GM21423 (cell line): ENCODE measurements around the gene EXOSC5.
A peak's percentile ranks its signal among the peaks of the same experiment; 100 is the strongest.
"Not testable (repeated sequence)": the region's sequence is repeated elsewhere in the genome, so short reads cannot be mapped to it uniquely, and the experiment has no call there.

Source experiments
- ATAC-seq: cut with Tn5 transposase; IDR thresholded peaks from one replicate; pipeline ENCODE4 v1.9.1; 2021; ENCODE audit warnings: mild to moderate bottlenecking, moderate library complexity; ENCODE audit not compliant: unreplicated experiment

The EXOSC5 gene

DNA sequence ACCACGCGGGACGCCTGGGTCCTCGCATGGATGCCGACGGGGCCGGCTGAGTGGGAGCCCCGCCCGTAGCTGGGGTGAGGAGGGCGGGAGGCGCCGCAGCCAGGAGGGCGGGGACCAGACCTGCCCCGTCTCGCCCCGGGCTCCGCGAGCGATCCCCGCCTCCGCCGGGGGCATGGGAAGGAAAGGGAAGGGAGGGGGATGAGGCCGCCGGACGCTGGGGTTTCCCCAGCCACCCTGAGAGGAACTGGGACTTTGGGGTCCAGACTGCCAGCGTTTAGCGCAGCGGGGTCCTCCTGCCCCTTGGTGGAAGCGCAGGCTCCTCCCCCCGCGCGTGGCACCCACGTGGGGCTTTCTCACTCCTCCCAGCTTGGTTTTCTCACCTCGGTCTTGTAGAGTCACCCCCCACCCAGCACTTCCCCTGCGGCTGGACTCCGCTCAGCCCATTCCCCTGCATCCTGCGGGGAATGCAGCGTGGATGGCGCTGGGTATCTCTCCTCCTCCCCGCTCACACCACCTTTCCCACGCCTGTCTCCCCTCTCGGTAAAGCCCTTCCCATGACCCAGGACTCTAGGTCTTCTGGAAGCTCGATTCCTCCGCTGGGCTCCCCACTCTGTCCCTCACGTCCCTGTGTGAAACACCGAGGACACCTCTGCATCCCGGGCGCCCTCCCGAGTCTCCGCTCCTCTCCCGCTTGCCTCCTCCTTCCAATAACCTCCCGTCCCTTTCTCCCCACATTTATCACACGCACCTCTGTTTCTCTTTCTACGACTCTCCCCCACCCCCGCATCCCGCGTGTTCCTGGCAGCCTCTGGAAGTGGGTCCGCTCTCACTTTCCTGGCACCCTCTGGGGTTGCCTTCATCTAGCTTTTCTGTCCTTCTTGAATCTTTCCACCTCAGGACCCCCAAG is 45.6 kb downstream of the EXOSC5 start:
- ATAC-seq = peak; percentile 37

DNA sequence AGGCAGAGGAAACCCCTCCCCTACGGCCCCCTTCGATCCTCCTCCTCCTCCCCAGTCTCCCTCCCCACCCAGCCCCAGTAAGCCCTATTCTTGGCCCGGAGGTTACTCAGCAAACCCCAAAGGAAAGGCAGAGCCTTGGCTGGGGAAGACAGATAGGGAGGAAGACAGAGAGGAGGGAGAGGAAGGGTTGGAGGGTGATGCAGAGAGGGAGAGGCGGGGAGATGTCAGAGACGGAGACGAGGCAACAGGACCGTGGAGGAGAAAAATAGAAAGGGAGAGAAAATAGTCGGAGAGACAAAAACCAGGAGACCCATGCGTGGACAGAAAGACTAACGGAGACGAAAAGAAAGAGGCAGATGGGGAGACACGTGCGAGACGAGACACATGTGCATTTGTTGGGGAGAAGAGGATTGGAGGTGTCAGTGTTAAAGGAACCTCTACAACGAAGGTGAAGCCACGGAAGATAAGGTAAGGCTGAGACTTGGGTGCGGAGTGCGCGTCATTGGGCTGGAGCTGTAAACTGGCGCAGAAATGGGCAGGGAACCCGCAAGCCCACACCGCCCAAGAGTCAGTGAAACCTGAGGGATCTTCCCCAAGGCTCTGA is 46.3 kb downstream of the EXOSC5 start:
- ATAC-seq = peak; percentile 3

DNA sequence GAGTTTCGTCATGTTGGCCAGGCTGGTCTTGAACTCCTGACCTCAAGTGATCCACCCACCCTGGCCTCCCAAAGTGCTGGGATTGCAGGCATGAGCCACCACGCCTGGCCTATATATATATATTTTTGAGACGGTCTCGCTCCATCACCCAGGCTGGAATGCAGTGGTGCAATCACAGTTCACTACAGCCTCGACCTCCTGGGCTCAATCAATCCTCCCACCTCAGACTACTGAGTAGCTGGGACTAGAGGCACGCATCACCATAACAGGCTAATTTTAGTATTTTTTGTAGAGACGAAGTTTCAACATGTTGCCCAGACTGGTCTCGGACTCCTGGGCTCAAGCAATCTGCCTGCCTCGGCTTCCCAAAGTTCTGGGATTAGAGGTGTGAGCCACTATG is 50.2 kb downstream of the EXOSC5 start:
- ATAC-seq = not testable (repeated sequence)

DNA sequence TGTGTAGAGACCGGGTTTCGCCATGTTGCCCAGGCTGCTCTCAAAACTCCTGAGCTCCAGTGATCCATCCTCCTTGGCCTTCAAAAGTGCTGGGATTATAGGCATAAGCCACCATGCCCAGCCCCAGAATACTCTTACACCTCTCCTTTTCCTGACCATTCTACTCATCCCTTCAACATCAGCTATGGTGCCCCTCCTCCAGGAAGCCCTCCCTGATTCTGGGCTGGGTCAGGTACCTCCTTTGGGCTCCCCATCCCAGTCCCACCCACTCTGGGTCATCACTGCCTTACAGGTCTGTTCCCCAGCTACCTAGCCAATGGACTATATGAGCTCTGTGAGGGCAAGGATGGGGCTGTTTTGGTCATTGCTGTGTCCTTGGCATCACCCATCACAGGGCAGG is 53.0 kb downstream of the EXOSC5 start:
- no peak for ATAC-seq

DNA sequence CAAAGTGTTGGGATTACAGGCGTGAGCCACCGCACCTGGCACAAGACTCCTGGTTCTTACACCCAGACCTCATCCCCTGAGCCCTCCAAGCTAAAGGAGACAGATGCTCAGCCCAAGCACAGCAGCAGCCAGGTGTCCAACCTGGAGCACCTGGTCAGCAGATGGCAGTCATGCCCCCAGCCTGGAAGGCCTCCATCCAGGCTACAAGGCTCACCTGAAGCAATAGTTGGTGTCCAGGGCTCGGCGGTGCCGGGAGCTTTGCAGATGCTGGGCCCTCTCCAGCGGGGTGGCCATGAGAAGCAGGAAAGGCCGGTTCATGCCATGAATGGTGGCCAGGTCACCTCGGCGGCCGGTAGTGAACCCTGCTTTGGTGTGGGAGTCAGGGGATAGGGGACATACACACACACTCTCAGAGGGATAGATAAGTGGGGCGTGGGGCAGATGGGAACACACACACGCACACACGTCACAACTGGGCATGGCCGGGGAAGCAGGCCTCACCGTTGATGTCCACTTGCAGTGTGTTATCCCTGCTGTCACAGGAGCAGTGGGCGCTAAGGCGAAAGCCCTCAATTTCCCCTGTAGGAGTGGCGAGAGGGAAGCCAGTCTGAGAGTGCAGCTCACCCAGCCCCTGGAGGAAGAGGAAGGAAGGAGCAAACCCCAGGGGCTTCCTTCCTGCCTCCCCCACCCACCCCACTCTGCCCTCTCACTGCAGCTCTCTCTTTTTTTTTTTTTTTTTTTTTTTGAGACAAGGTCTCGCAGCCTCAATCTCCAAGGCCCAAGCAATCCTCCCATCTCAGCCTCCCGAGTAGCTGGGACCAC is 55.3 kb downstream of the EXOSC5 start:
- ATAC-seq = no peak

DNA sequence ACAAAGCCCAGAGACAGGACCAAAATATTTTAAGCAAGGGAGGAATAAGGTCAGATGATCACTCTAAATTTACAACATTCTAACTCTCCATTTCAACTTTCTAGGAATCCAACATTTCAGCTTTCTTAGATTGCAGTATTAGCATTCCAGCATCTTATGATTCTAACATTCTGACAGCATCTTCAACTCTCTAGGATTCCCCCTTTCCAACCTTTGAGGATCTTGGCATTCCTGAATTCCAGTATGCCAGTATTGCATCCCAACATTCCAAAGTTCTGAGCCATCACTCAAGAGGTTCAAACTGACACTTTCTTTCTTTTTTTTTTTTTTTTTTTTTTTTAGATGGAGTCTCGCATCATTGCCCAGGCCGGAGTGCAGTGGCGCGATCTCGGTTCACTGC is 57.2 kb downstream of the EXOSC5 start:
- no peak for ATAC-seq
